Muscle layer of duodenum (tissue), 2 donors: ENCODE results near the gene SYTL3.
"Not testable (repeated sequence)": the region's sequence is repeated elsewhere in the genome, so short reads cannot be mapped to it uniquely, and the experiment has no call there.

ENCODE experiments used
- H3K27ac ChIP-seq: one replicate; pipeline ENCODE4 v1.7.0; 2013; ENCODE audit warnings: mild to moderate bottlenecking, low read length
- H3K27me3 ChIP-seq: one replicate; pipeline ENCODE4 v1.7.0; 2013; ENCODE audit warnings: low read depth, mild to moderate bottlenecking, control low read depth, low read length
- H3K36me3 ChIP-seq, 2 donors: one replicate each; pipeline ENCODE4 v1.7.0; 2013; ENCODE audit warnings: low read length in 2 of 2, control low read depth in 1 of 2, mild to moderate bottlenecking in 1 of 2; ENCODE audit not compliant: insufficient read depth in 2 of 2, control insufficient read depth in 1 of 2
- H3K4me1 ChIP-seq, 2 donors: one replicate each; pipeline ENCODE4 v1.7.0; 2013; ENCODE audit warnings: low read length in 2 of 2, mild to moderate bottlenecking in 2 of 2, control low read depth in 1 of 2, moderate library complexity in 1 of 2; ENCODE audit not compliant: insufficient read depth in 2 of 2, control insufficient read depth in 1 of 2
- H3K4me3 ChIP-seq, 2 donors: one replicate each; pipeline ENCODE4 v1.7.0; 2013; ENCODE audit warnings: low read length in 2 of 2, low read depth in 1 of 2, mild to moderate bottlenecking in 1 of 2
- H3K9me3 ChIP-seq, 2 donors: one replicate each; pipeline ENCODE4 v1.7.0; 2013; ENCODE audit warnings: low read length in 2 of 2, control low read depth in 1 of 2, mild to moderate bottlenecking in 1 of 2; ENCODE audit not compliant: control insufficient read depth in 1 of 2
- donor health status: healthy.

The SYTL3 gene

GRCh38 chr6:158688860-158689259 lies 39.0 kb downstream of the SYTL3 start:
- Histone ChIP-seq H3K36me3 (no peaks in the 10 kb centered on the region), H3K9me3 (no peaks in the 10 kb centered on the region), H3K4me1 (peaks cover 0 to 6% of the 10 kb centered on the region in 2 donors), H3K4me3 (no peak overlapping the region), H3K27me3 (no peaks in the 10 kb centered on the region), H3K27ac (no peak overlapping the region)

GRCh38 chr6:158694913-158695312 lies 45.1 kb downstream of the SYTL3 start:
- Histone ChIP-seq H3K27ac (no peak overlapping the region), H3K9me3 (no peaks in the 10 kb centered on the region), H3K4me1 (no peaks in the 10 kb centered on the region), H3K36me3 (no peaks in the 10 kb centered on the region), H3K4me3 (no peak overlapping the region), H3K27me3 (no peaks in the 10 kb centered on the region)

GRCh38 chr6:158697811-158698210 lies 48.0 kb downstream of the SYTL3 start:
- Histone ChIP-seq H3K36me3 (no peaks in the 10 kb centered on the region), H3K27me3 (no peaks in the 10 kb centered on the region), H3K27ac (no peak overlapping the region), H3K4me1 (no peaks in the 10 kb centered on the region), H3K9me3 (no peaks in the 10 kb centered on the region), H3K4me3 (no peak overlapping the region)

GRCh38 chr6:158698931-158699330 lies 49.1 kb downstream of the SYTL3 start:
- no peaks in the 10 kb centered on the region for H3K27me3 ChIP-seq
- H3K4me3 ChIP-seq: no peak overlapping the region
- H3K27ac ChIP-seq: no peak overlapping the region
- no peaks in the 10 kb centered on the region for H3K36me3 ChIP-seq
- H3K9me3 ChIP-seq: no peaks in the 10 kb centered on the region
- no peaks in the 10 kb centered on the region for H3K4me1 ChIP-seq

GRCh38 chr6:158701268-158701667 lies 51.4 kb downstream of the SYTL3 start:
- H3K4me3 ChIP-seq, H3K27ac ChIP-seq, H3K36me3 ChIP-seq, H3K27me3 ChIP-seq, H3K9me3 ChIP-seq: not testable (repeated sequence)
- H3K4me1 ChIP-seq: peaks cover 5 to 12% of the 10 kb centered on the region in 2 donors

- Histone ChIP-seq H3K36me3 (no peaks in the 10 kb centered on the region), H3K4me1 (peaks cover 24 to 28% of the 10 kb centered on the region in 2 donors), H3K27me3 (no peaks in the 10 kb centered on the region), H3K9me3 (no peaks in the 10 kb centered on the region), H3K27ac (no peak overlapping the region), H3K4me3 (no peak overlapping the region)
These were observed 53.4 kb downstream of the SYTL3 start for GRCh38 chr6:158703111-158703836.

- no peaks in the 10 kb centered on the region for H3K36me3 ChIP-seq
- no peaks in the 10 kb centered on the region for H3K27me3 ChIP-seq
- no peak overlapping the region for H3K27ac ChIP-seq
- peaks cover 24 to 28% of the 10 kb centered on the region in 2 donors for H3K4me1 ChIP-seq
- H3K9me3 ChIP-seq: no peaks in the 10 kb centered on the region
- H3K4me3 ChIP-seq: peak overlapping the region; percentile 52 to 62
These were observed 54.3 kb downstream of the SYTL3 start for GRCh38 chr6:158703837-158704822.

- Histone ChIP-seq H3K4me1 (peaks cover 24 to 28% of the 10 kb centered on the region in 2 donors), H3K4me3 (no peak overlapping the region), H3K27me3 (no peaks in the 10 kb centered on the region), H3K27ac (peak overlapping the region; percentile 46), H3K9me3 (no peaks in the 10 kb centered on the region), H3K36me3 (no peaks in the 10 kb centered on the region)
These were observed 55.7 kb downstream of the SYTL3 start for GRCh38 chr6:158705386-158706126.

- no peaks in the 10 kb centered on the region for H3K9me3 ChIP-seq
- no peak overlapping the region for H3K4me3 ChIP-seq
- no peaks in the 10 kb centered on the region for H3K36me3 ChIP-seq
- H3K4me1 ChIP-seq: peaks cover 24 to 28% of the 10 kb centered on the region in 2 donors
- H3K27me3 ChIP-seq: no peaks in the 10 kb centered on the region
- peak overlapping the region; percentile 46 for H3K27ac ChIP-seq
These were observed 56.6 kb downstream of the SYTL3 start for GRCh38 chr6:158706369-158706982.

- Histone ChIP-seq H3K27me3 (no peaks in the 10 kb centered on the region), H3K9me3 (no peaks in the 10 kb centered on the region), H3K36me3 (no peaks in the 10 kb centered on the region), H3K4me1 (peaks cover 24 to 28% of the 10 kb centered on the region in 2 donors), H3K27ac (peak overlapping the region; percentile 46), H3K4me3 (peak overlapping the region in 1 of 2 donors; percentile 21)
These were observed 57.4 kb downstream of the SYTL3 start for GRCh38 chr6:158707120-158707820.
